Activated T-cell treated with anti-CD3 and anti-CD28 coated beads, Interleukin-2, amount 50 U/mL, for 24 hours (primary cell): ENCODE results near the gene CKAP2L.

Experiments
- DNase-seq: peaks from one replicate; pipeline ENCODE4 v3.0.0-alpha.2; 2020
- H3K27ac Mint-ChIP-seq: 2 replicates; pipeline ENCODE4 v1.8.0; 2020; ENCODE audit warnings: mild to moderate bottlenecking, mixed read lengths
- H3K27me3 Mint-ChIP-seq: 2 replicates; pipeline ENCODE4 v1.8.0; 2020; ENCODE audit warnings: mixed read lengths
- H3K36me3 Mint-ChIP-seq: 2 replicates; pipeline ENCODE4 v1.8.0; 2020; ENCODE audit warnings: low read depth, mixed read lengths
- H3K4me1 Mint-ChIP-seq: 2 replicates; pipeline ENCODE4 v1.8.0; 2020; ENCODE audit warnings: low read depth, mixed read lengths
- H3K4me3 Mint-ChIP-seq: 2 replicates; pipeline ENCODE4 v1.8.0; 2020; ENCODE audit warnings: mild to moderate bottlenecking, moderate library complexity, mixed read lengths
- H3K9me3 Mint-ChIP-seq: 2 replicates; pipeline ENCODE4 v1.8.0; 2020; ENCODE audit warnings: mixed read lengths

The CKAP2L gene

DNA sequence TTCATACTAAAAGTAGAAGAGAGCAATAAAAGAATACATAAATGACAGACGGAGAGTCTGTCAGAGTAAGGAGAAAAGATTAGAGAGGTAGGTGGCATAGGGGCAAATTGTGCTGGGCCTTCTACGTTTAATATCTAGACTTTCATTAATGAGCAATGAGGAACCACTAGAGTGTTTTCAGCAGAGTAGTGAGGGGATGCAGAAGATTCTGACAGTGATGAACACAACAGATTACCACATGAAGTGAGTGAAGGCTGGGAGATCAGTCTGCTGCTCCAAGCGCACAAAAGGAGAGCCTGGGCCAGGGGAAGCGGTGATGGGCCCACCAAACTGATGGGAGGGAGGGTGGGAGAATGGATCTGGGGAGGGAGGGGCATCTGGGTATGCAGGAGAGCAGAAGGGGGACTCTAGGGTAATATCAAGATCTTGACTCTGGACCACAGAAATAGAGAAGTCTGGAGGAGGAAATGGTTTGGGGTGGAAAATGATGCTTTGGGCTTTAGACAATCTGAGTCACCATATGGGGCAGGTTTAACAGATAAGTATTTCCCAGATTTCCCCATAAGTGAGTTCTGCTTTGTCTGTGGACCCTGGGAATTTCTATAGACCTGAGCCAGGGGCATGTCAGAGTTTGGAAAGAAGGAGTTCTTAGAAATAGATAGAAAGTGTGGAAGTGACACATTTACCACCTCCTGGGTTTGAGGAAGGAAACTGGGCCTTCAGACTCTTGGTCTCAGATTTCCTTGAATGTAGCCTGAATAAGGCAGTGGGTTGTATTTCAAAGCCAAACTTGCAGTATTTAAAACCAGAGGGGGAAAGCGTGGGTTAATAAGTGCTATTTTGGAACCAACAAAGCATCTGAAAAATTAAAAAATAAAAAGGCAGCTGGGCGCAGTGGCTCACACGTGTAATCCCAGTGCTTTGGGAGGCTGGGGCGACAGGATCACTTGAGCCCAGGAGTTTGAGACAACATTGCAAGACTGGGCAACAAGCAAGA lies 34.9 kb upstream of the CKAP2L start:
- H3K9me3 Mint-ChIP-seq = no peaks in the 10 kb centered on the region
- H3K27ac Mint-ChIP-seq = peak overlapping the region; percentile 8
- peaks cover 3% of the 10 kb centered on the region for H3K27me3 Mint-ChIP-seq
- H3K4me1 Mint-ChIP-seq = peaks cover 29% of the 10 kb centered on the region
- H3K36me3 Mint-ChIP-seq = no peaks in the 10 kb centered on the region
- DNase-seq = no peak
- H3K4me3 Mint-ChIP-seq = no peak overlapping the region

DNA sequence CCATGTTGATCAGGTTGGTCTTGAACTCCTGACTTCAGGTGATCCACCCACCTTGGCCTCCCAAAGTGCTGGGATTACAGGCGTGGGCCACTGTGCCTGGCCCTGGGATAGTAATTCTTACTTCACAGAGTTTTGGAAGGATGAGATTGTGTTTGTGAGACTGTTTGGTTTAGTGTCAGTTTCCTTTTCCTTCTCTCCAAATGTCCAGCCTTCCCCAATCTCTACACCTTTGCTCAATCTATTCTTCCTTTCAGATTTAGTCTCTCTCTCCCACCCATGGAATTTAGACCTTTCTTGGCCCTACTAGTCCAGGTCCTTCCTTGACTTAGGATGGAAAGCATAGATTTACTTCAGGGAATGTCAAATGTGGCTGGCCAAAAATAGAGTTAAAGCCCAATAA lies 32.1 kb upstream of the CKAP2L start:
- peaks cover 27% of the 10 kb centered on the region for H3K4me1 Mint-ChIP-seq
- H3K9me3 Mint-ChIP-seq = no peaks in the 10 kb centered on the region
- no peak overlapping the region for H3K27ac Mint-ChIP-seq
- DNase-seq = no peak
- no peaks in the 10 kb centered on the region for H3K36me3 Mint-ChIP-seq
- no peak overlapping the region for H3K4me3 Mint-ChIP-seq
- peaks cover 3% of the 10 kb centered on the region for H3K27me3 Mint-ChIP-seq

DNA sequence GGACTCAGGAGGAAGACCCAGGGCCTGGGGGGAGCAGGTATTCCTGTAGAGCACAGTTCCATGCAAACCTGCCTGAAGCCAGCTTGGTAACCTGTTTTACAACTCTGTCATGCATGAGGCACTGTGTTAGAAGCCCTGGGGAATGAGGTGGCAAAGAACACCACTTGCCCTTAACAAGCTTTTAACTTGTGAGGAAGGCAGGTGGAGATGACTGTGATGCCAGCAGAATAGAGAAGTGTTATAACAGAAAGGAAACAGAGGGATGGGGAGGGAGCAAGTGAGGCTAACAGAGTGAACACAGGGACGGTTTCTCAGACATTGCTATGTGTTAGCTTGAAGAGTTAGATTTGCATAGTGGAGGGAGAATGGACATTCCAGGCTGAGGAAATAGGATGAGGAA lies 31.4 kb upstream of the CKAP2L start:
- Mint-ChIP-seq H3K27ac (no peak overlapping the region), H3K4me1 (peaks cover 27% of the 10 kb centered on the region), H3K4me3 (no peak overlapping the region), H3K27me3 (peaks cover 3% of the 10 kb centered on the region), H3K36me3 (no peaks in the 10 kb centered on the region), H3K9me3 (no peaks in the 10 kb centered on the region)
- DNase-seq = no peak

DNA sequence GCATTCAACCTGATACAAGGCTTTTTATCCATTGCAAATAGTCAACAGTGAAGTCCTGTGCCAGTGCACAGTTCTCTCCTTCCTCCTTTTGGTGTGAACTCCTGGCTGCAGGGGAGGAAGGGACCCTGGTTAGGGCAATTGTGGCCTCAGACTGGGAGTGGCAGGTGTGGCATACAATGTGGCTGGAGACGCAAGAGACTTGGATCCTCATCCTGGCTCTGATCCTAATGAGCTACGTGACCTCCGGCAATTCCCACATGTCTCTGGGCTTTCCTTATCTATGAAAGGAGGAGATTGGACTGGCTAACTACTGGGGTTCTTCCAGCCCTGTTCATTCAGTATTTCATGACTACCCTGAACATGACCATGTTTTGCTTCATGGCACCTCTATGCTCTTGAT lies 30.4 kb upstream of the CKAP2L start:
- peaks cover 25% of the 10 kb centered on the region for H3K4me1 Mint-ChIP-seq
- H3K4me3 Mint-ChIP-seq = no peak overlapping the region
- no peak for DNase-seq
- no peaks in the 10 kb centered on the region for H3K9me3 Mint-ChIP-seq
- peaks cover 3% of the 10 kb centered on the region for H3K27me3 Mint-ChIP-seq
- no peak overlapping the region for H3K27ac Mint-ChIP-seq
- H3K36me3 Mint-ChIP-seq = no peaks in the 10 kb centered on the region

DNA sequence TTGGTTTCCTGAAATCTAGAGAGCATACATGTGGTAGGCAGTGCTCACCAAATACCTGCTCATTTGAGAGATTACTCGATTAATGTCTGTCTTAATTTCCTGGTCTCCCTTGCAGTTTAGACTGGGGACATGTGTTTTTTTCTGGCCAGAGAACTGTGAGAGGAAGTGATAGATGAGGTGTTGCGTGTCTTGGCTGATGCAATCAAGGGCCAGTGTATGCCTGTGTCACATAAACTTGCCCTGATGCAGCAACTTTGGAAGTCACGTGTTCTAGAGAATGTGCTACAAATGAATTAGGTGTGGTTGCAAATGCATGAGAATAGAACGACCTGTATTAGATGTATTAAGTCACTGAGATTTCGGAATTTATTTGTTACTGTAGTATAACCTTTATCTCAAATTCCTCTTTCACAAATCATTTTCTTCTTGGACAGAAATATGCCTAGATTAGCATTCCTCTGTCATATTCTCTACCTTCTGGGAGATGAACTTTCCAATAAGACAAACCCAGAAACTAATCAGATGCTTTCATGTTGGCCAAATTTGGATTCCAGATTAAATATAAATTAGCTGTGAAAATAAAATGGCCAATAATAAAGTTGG lies 29.8 kb upstream of the CKAP2L start:
- Mint-ChIP-seq H3K27ac (peak overlapping the region; percentile 41), H3K36me3 (no peaks in the 10 kb centered on the region), H3K4me3 (no peak overlapping the region), H3K4me1 (peaks cover 21% of the 10 kb centered on the region), H3K9me3 (no peaks in the 10 kb centered on the region), H3K27me3 (peaks cover 3% of the 10 kb centered on the region)
- DNase-seq = no peak

DNA sequence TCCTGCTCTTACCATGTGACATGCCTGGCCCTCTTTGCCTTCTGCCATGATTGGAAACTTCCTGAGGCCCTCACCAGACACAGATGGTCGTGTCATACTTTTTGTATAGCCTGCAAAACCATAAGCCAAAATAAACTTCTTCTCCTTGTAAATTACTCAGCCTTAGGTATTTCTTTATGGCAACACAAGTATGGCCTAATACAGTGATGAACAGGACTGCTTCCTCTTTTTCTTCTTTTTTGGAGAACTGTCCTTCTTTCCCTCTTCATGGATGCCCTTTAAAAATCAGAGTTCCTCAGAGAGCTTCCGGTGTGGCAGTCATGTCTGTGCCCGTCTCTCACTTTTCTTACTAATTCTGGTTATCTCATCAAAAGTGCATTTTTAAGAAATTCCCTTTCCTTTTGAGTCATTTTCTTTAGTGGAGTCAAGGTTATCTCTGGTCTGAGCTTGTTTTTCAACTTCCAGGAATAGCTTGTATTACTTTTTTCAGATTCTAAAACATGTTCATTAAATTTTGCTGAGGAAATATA lies 29.1 kb upstream of the CKAP2L start:
- H3K27ac Mint-ChIP-seq = peak overlapping the region; percentile 41
- no peak for DNase-seq
- peaks cover 6% of the 10 kb centered on the region for H3K27me3 Mint-ChIP-seq
- no peaks in the 10 kb centered on the region for H3K9me3 Mint-ChIP-seq
- H3K4me1 Mint-ChIP-seq = peaks cover 17% of the 10 kb centered on the region
- H3K4me3 Mint-ChIP-seq = no peak overlapping the region
- no peaks in the 10 kb centered on the region for H3K36me3 Mint-ChIP-seq

DNA sequence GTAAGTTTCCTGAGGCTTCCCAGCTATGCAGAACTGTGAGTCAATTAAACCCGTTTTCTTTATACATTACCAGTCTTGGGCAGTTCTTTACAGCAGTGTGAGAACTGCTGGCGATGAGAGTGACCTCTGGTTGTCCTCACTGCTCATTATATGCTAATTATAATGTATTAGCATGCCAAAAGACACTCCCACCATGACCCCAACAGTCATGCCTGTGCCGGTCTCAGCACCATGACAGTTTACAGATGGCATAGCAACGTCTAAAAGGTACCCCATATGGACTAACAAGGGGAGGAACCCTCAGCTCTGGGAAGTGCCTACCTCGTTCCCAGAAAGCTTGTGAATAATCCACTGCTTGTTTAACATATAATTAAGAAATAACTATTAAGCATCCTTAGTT lies 28.0 kb upstream of the CKAP2L start:
- H3K27ac Mint-ChIP-seq = no peak overlapping the region
- peaks cover 17% of the 10 kb centered on the region for H3K4me1 Mint-ChIP-seq
- no peaks in the 10 kb centered on the region for H3K9me3 Mint-ChIP-seq
- no peak overlapping the region for H3K4me3 Mint-ChIP-seq
- peaks cover 6% of the 10 kb centered on the region for H3K27me3 Mint-ChIP-seq
- no peaks in the 10 kb centered on the region for H3K36me3 Mint-ChIP-seq
- DNase-seq = no peak

DNA sequence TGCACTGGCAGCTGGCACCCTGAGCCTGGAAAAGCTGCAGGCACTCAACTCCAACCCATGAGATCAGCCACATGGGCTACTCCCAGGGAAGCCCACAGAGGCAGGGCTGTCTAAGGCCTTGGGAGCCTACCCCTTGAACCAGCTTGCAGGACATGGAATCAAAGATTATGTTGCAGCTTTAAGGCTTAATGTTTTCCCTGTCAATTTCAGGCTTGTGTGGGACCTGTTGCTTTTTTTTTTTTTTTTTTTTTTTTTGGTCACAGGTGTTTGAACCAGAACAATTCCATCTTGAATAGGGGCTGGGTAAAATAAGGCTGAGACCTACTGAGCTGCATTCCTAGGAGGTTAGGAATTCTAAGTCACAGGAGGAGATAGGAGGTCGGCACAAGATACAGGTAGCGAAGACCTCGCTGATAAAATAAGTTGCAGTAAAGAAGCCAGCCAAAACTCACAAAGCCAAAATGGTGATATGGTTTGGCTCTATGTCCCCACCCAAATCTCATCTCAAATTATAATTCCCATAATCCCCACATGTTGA lies 27.4 kb upstream of the CKAP2L start:
- no peaks in the 10 kb centered on the region for H3K9me3 Mint-ChIP-seq
- no peak overlapping the region for H3K4me3 Mint-ChIP-seq
- no peak overlapping the region for H3K27ac Mint-ChIP-seq
- no peak for DNase-seq
- no peaks in the 10 kb centered on the region for H3K36me3 Mint-ChIP-seq
- peaks cover 17% of the 10 kb centered on the region for H3K4me1 Mint-ChIP-seq
- H3K27me3 Mint-ChIP-seq = peaks cover 12% of the 10 kb centered on the region

DNA sequence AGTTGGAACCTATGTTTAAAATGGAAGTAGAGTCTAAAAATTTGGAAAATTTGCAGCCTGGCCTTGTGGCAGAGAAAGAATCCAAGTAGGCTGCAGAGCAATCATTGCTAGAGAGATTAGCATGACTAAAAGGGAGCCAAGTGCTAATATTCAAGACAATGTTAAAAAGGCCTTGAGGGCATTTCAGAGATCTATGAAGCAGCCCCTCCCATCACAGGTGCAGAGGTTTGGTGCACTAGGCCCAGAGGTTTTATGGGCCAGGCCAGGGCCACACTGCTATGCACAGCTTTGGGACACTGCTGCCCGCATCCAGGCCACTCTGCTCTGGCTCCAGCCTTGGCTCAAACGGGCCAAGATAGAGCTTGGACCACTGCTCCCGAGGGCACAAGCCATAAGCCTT lies 26.6 kb upstream of the CKAP2L start:
- no peak overlapping the region for H3K27ac Mint-ChIP-seq
- peaks cover 17% of the 10 kb centered on the region for H3K4me1 Mint-ChIP-seq
- peaks cover 16% of the 10 kb centered on the region for H3K27me3 Mint-ChIP-seq

DNA sequence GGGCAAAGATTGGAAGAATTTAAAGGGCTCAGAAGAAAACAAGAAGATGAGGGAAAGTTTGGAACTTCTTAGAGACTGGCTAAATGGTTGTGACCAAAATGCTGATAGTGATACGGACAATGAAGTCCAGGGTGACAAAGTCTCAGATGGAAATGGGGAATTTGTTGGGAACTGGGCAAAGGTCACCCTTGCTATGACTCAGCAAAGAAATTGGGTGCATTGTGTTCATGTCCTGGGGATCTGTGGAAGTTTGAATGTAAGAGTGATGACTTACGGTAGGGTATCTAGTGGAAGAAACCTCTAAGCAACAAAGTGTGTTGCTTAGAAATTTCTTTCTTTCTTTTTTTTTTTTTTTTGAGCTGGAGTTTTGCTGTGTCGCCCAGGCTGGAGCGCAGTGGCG lies 25.9 kb upstream of the CKAP2L start:
- H3K9me3 Mint-ChIP-seq = no peaks in the 10 kb centered on the region

More for the DNA sequence above, 26.6 kb upstream of the CKAP2L start:
- Mint-ChIP-seq H3K36me3 (no peaks in the 10 kb centered on the region), H3K9me3 (no peaks in the 10 kb centered on the region), H3K4me3 (no peak overlapping the region)
- no peak for DNase-seq

DNA sequence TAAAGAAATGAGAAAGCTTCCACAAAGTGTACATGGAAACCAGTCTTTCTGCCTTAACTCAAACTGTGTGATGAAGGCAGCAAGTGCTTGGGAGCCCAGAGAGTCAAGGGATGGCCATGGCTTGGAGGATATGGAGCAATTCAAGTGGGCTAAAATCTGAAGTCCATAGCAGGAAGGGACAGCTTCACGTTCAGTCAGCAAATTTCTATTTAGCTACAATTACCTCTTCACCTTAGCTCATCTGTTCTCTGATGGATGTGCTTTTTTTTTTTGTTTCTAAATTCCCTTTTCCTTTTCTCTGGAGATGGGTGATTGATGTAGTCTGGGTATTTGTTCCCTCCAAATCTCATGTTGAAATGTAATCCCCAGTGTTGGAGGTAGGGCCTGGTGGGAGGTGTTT lies 24.8 kb upstream of the CKAP2L start:
- H3K9me3 Mint-ChIP-seq = no peaks in the 10 kb centered on the region
- peaks cover 15% of the 10 kb centered on the region for H3K4me1 Mint-ChIP-seq
- H3K4me3 Mint-ChIP-seq = no peak overlapping the region
- DNase-seq = no peak
- peaks cover 22% of the 10 kb centered on the region for H3K27me3 Mint-ChIP-seq
- no peak overlapping the region for H3K27ac Mint-ChIP-seq
- H3K36me3 Mint-ChIP-seq = no peaks in the 10 kb centered on the region

More for the DNA sequence above, 25.9 kb upstream of the CKAP2L start:
- DNase-seq = no peak
- Mint-ChIP-seq H3K36me3 (no peaks in the 10 kb centered on the region), H3K27ac (no peak overlapping the region), H3K4me3 (no peak overlapping the region), H3K4me1 (peaks cover 15% of the 10 kb centered on the region), H3K27me3 (peaks cover 13% of the 10 kb centered on the region)

DNA sequence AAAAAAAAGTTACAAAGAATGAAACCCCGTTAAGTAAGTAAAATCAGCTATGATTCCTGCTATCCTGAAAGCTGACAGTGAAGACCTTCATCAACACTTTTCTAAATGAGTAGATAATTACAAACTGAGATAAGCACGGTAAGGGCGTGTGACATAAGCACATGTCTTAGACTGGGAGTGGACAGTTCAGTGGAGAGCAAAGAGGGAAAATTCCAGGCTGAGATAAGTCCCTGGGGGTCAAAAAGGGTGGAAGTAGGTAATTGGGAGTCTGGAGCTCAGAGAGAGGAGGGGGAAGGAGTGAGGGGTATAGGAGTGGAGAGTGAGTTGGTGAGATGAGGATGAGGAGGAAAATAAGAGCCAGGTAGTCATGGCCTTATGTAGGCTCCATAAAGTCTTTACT lies 24.2 kb upstream of the CKAP2L start:
- Mint-ChIP-seq H3K36me3 (no peaks in the 10 kb centered on the region), H3K4me3 (no peak overlapping the region)
- DNase-seq = no peak

DNA sequence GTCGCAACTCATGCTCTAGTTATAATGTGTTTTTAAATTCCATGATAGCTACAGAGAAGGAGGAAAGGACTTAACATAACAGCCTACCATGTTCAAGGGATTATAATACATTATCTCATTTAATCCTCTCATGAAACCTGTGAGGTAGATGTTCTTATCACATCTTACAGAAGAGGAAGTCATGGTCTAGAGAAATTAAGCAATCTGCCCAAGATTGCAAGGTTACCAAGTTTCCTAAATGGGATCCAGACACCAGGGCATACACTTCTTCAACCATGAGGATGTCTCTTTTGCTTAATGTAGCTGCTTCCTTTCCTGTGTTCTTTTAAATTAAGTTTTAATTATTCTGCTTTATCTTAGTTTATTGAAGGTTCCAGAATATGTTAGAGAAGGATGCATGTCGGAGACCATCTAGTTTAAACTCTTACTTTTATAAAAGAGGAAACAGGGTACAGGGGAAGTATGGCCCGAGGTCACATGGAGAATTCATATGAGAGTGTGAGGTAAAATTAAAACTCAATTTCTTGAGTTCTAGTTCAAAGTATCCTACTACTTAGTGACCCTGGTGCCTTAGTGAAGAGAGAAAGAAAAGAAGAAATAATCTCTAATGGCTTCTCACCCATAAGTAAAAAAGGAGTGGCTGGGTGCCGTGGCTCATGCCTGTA lies 23.5 kb upstream of the CKAP2L start:
- no peak overlapping the region for H3K4me3 Mint-ChIP-seq
- no peak for DNase-seq
- no peaks in the 10 kb centered on the region for H3K9me3 Mint-ChIP-seq
- peaks cover 28% of the 10 kb centered on the region for H3K27me3 Mint-ChIP-seq
- no peak overlapping the region for H3K27ac Mint-ChIP-seq
- peaks cover 5% of the 10 kb centered on the region for H3K4me1 Mint-ChIP-seq
- H3K36me3 Mint-ChIP-seq = no peaks in the 10 kb centered on the region

More for the DNA sequence above, 24.2 kb upstream of the CKAP2L start:
- no peak overlapping the region for H3K27ac Mint-ChIP-seq
- H3K27me3 Mint-ChIP-seq = peaks cover 25% of the 10 kb centered on the region
- peaks cover 11% of the 10 kb centered on the region for H3K4me1 Mint-ChIP-seq
- H3K9me3 Mint-ChIP-seq = no peaks in the 10 kb centered on the region

DNA sequence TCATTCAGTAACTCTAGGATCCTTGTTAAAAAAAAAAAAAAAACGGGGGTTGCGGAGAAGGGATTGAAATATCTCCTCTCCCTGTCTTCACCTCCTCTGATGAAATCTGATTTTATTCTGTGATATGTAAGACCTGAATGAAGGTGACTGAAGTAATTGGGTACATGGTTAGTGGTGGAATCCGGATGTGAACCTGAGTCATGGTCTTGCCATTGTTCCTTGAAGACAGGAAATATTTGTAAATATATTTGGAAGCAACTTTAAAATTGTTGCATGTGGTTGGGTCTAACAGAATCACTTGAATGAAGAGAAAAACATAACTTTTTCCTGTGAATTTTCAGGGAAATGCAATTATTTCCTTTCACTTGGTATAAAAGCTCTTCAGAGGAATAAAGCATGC lies 22.9 kb upstream of the CKAP2L start:
- peaks cover 6% of the 10 kb centered on the region for H3K4me1 Mint-ChIP-seq
- no peak overlapping the region for H3K4me3 Mint-ChIP-seq
- DNase-seq = no peak
- no peaks in the 10 kb centered on the region for H3K9me3 Mint-ChIP-seq
- H3K36me3 Mint-ChIP-seq = no peaks in the 10 kb centered on the region
- H3K27me3 Mint-ChIP-seq = peaks cover 31% of the 10 kb centered on the region
- no peak overlapping the region for H3K27ac Mint-ChIP-seq
